ENCODE measurements around the gene RGCC.
"Not testable (repeated sequence)": the region's sequence is repeated elsewhere in the genome, so short reads cannot be mapped to it uniquely, and the experiment has no call there.

RGCC gene

GRCh38 chr13:41492432-41493260, 35.3 kb downstream of the RGCC start:
- DNase-seq: peak; percentile 57

GRCh38 chr13:41494202-41494601, 36.9 kb downstream of the RGCC start:
- DNase-seq: no peak

GRCh38 chr13:41495044-41495443, 37.7 kb downstream of the RGCC start:
- DNase-seq: no peak

GRCh38 chr13:41496420-41497234, 39.3 kb downstream of the RGCC start:
- no peak for DNase-seq

- DNase-seq: no peak
These were observed 40.1 kb downstream of the RGCC start for GRCh38 chr13:41497436-41497835.

- DNase-seq: no peak
These were observed 42.1 kb downstream of the RGCC start for GRCh38 chr13:41499452-41499851.

- DNase-seq: peak; percentile 79
These were observed 43.2 kb downstream of the RGCC start for GRCh38 chr13:41500511-41500910.

GRCh38 chr13:41501281-41501680, 43.9 kb downstream of the RGCC start:
- DNase-seq: no peak

GRCh38 chr13:41502031-41502430, 44.7 kb downstream of the RGCC start:
- no peak for DNase-seq

GRCh38 chr13:41502673-41503072, 45.3 kb downstream of the RGCC start:
- DNase-seq: peak; percentile 70

GRCh38 chr13:41503356-41503755, 46.0 kb downstream of the RGCC start:
- DNase-seq: no peak

GRCh38 chr13:41504657-41505056, 47.3 kb downstream of the RGCC start:
- not testable (repeated sequence) for DNase-seq

GRCh38 chr13:41505209-41505835, 48.0 kb downstream of the RGCC start:
- no peak for DNase-seq

- no peak for DNase-seq
These were observed 49.0 kb downstream of the RGCC start for GRCh38 chr13:41506312-41506711.

GRCh38 chr13:41509971-41510370, 52.6 kb downstream of the RGCC start:
- no peak for DNase-seq

GRCh38 chr13:41511827-41512226, 54.5 kb downstream of the RGCC start:
- DNase-seq: no peak

GRCh38 chr13:41512441-41512840, 55.1 kb downstream of the RGCC start:
- no peak for DNase-seq

GRCh38 chr13:41513600-41513999, 56.2 kb downstream of the RGCC start:
- DNase-seq: no peak

GRCh38 chr13:41514853-41515395, 57.6 kb downstream of the RGCC start:
- DNase-seq: no peak

- no peak for DNase-seq
These were observed 58.3 kb downstream of the RGCC start for GRCh38 chr13:41515491-41516139.

GRCh38 chr13:41516166-41516565, 58.8 kb downstream of the RGCC start:
- DNase-seq: no peak

- DNase-seq: no peak
These were observed 59.4 kb downstream of the RGCC start for GRCh38 chr13:41516760-41517159.
